Endothelial cell of umbilical vein (primary cell): Measurements from ENCODE around the gene UBAP1.

Experiments used
- CTCF ChIP-seq, 2 donors: IDR thresholded peaks; 1 replicate in 1 of 2; 2 replicates in 1 of 2; pipeline ENCODE4 v1.5.1; 2011; ENCODE audit warnings: low read length in 2 of 2, mild to moderate bottlenecking in 2 of 2, moderate library complexity in 2 of 2, control low read depth in 1 of 2, inconsistent platforms in 1 of 2, low read depth in 1 of 2; ENCODE audit not compliant: insufficient read depth in 1 of 2; ENCODE audit errors: extremely low read depth in 1 of 2
- EZH2 ChIP-seq: IDR thresholded peaks from 2 replicates; pipeline ENCODE4 v1.6.1; 2012; ENCODE audit warnings: borderline replicate concordance, low read depth, mild to moderate bottlenecking, moderate library complexity, low read length, inconsistent platforms; ENCODE audit not compliant: severe bottlenecking
- FOS ChIP-seq: IDR thresholded peaks from 2 replicates; pipeline ENCODE4 v1.6.1; 2011; ENCODE audit warnings: mild to moderate bottlenecking, low read length, moderate library complexity, borderline replicate concordance; ENCODE audit not compliant: insufficient read depth
- GATA2 ChIP-seq: IDR thresholded peaks from 2 replicates; pipeline ENCODE4 v1.7.0; 2011; ENCODE audit warnings: low read depth, mild to moderate bottlenecking, moderate library complexity, mixed read lengths, low read length; ENCODE audit not compliant: insufficient read length, insufficient read depth
- MYC ChIP-seq: IDR thresholded peaks from one replicate; pipeline ENCODE4 v1.6.1; 2011; ENCODE audit warnings: mild to moderate bottlenecking, low read depth, low read length
- POLR2A ChIP-seq: IDR thresholded peaks from 2 replicates; pipeline ENCODE4 v1.6.1; 2012; ENCODE audit warnings: low read depth, mild to moderate bottlenecking, control low read depth, low read length
- POLR2AphosphoS5 ChIP-seq: IDR thresholded peaks from 2 replicates; pipeline ENCODE4 v1.6.1; 2012; ENCODE audit warnings: low read depth, mild to moderate bottlenecking, control low read depth, low read length, moderate library complexity; ENCODE audit not compliant: insufficient read depth

GRCh38 chr9:34253460-34253837 lies 74.6 kb downstream of the UBAP1 start:
- TF ChIP-seq CTCF (IDR thresholded peaks at IDR 0.05; ENCODE audit: extremely low read depth in 1 of 2, insufficient read depth in 1 of 2, low read depth in 1 of 2, low read length in 2 of 2) (no peak), POLR2A (no peak), GATA2 (no peak), FOS (no peak), POLR2AphosphoS5 (no peak), EZH2 (no peak), MYC (no peak)
